Right lobe of liver (tissue), 6 donors: ENCODE data around the gene MRPL24. TPM values are rescaled to one million over a fixed set of nuclear protein-coding genes. Genes with fewer than 3 reads are reported as not detected.

Experiments
- ATAC-seq, 4 donors: fragments of 200-7000 bp; cut with Tn5 transposase; one replicate each; pipeline ENCODE4 v1.9.1; 2020; ENCODE audit warnings: mild to moderate bottlenecking in 4 of 4, moderate library complexity in 4 of 4
- DNase-seq, 3 donors: peaks; one replicate each; pipeline ENCODE4 v3.0.0-alpha.2; 2020
- H3K27ac ChIP-seq, 3 donors: fragments of 200-600 bp; one replicate each; pipeline ENCODE4 v1.8.0; 2022
- H3K27me3 ChIP-seq, 2 donors: fragments of 200-600 bp; one replicate each; pipeline ENCODE4 v1.8.0; 2022
- H3K36me3 ChIP-seq, 4 donors: fragments of 200-600 bp; sonication (generic) in 1 of 4; one replicate each; pipeline versions ENCODE4 v1.5.1 to v1.8.0; 2017 to 2022; ENCODE audit warnings: control low read depth in 1 of 4
- H3K4me1 ChIP-seq, 4 donors: fragments of 200-600 bp; sonication (generic) in 1 of 4; one replicate each; pipeline versions ENCODE4 v1.5.1 to v1.8.0; 2017 to 2022; ENCODE audit warnings: control low read depth in 1 of 4
- H3K4me3 ChIP-seq, 3 donors: fragments of 200-600 bp; one replicate each; pipeline ENCODE4 v1.8.0; 2022
- H3K9me3 ChIP-seq, 4 donors: fragments of 200-600 bp; sonication (generic) in 1 of 4; one replicate each; pipeline versions ENCODE4 v1.5.1 to v1.8.0; 2017 to 2022; ENCODE audit warnings: control low read depth in 1 of 4
- CTCF ChIP-seq, 4 donors: fragments of 200-600 bp in 3 of 4; fragments of 450-650 bp in 1 of 4; IDR thresholded peaks; one replicate each; pipeline versions ENCODE4 v1.5.1 to v1.8.0; 2016 to 2022; ENCODE audit warnings: antibody characterized with exemption in 4 of 4, mild to moderate bottlenecking in 2 of 4
- POLR2A ChIP-seq: fragments of 450-650 bp; IDR thresholded peaks from one replicate; pipeline ENCODE4 v1.6.1; 2017; ENCODE audit warnings: antibody characterized with exemption, mild to moderate bottlenecking
- WGBS: methylation state at CpG from one replicate; pipeline ENCODE4 v1.1.6; 2018; ENCODE audit warnings: low coverage, low lambda C conversion rate; ENCODE audit not compliant: insufficient coverage; ENCODE audit errors: missing lambda C conversion rate; 5-methylcytosine and 5-hydroxymethylcytosine counted together
- intact Hi-C, 2 donors: fragments of 100-400 bp; cut with DNase I; formaldehyde crosslinking; loops; one replicate each; pipeline versions ENCODE4 v1.11.2 to v1.14.1; 2022
- total RNA-seq, 6 experiments: library from RNA; depleted of rRNA in 2 of 6; stranded (reverse); fragments of >200 nt in 2 of 6; fragmentation: NEBNext Ultra II Directional in 3 of 6; extraction: Animal tissue kit (Norgen Biotek cat#: 25700) in 3 of 6; gene quantifications; one replicate each; pipeline versions ENCODE4 v1.1.0 to v1.2.4, GENCODE V29; 2016 to 2023
- donor health status: DM: no; HTN: yes; CAD: no.
- donor health status: DM: no; HTN: no; CAD: no.
- donor health status: DM: no; HTN: no; CAD: no.
- donor health status: DM: no; HTN: yes; CAD: no.
- donor health status: DM: no; HTN: yes; CAD: no.

The MRPL24 gene
- total RNA-seq, 6 experiments from 2014 or later, result 47.2 to 83.2 (median 61.4) TPM

- 92% methylated on average over 3 of the region's 3 CpGs for WGBS
- Histone ChIP-seq H3K27me3 (no peaks in the 10 kb centered on the region), H3K4me1 (no peaks in the 10 kb centered on the region), H3K9me3 (no peaks in the 10 kb centered on the region), H3K4me3 (no peak overlapping the region), H3K27ac (no peak overlapping the region), H3K36me3 (no peaks in the 10 kb centered on the region)
- TF ChIP-seq POLR2A (no peak), CTCF (IDR thresholded peaks at IDR 0.05) (no peak)
- DNase-seq, result no peak
- intact Hi-C loops, result no loop called here
- ATAC-seq, result no peak
Measured at GRCh38 chr1:156714830-156715229, 26.1 kb downstream of the MRPL24 start.

- no peak overlapping the region for H3K4me3 ChIP-seq
- ATAC-seq (no peak), DNase-seq (no peak)
- no peaks in the 10 kb centered on the region for H3K27me3 ChIP-seq
- no peaks in the 10 kb centered on the region for H3K36me3 ChIP-seq
- TF ChIP-seq CTCF (IDR thresholded peaks at IDR 0.05) (no peak), POLR2A (no peak)
- WGBS, result 50% methylated on average over 1 of the region's 3 CpGs
- intact Hi-C loops, result no loop called here
- H3K4me1 ChIP-seq, result no peaks in the 10 kb centered on the region
- H3K9me3 ChIP-seq, result no peaks in the 10 kb centered on the region
- no peak overlapping the region for H3K27ac ChIP-seq
Measured at GRCh38 chr1:156712626-156713025, 28.3 kb downstream of the MRPL24 start.

- Histone ChIP-seq H3K27ac (no peak overlapping the region), H3K9me3 (no peaks in the 10 kb centered on the region), H3K36me3 (no peaks in the 10 kb centered on the region), H3K4me1 (peaks cover 0 to under 1% (median under 1%) of the 10 kb centered on the region in 4 donors), H3K27me3 (peaks cover 0 to 3% of the 10 kb centered on the region in 2 donors), H3K4me3 (no peak overlapping the region)
- WGBS, result 63% methylated on average over 6 of the region's 9 CpGs
- DNase-seq (no peak), ATAC-seq (no peak)
- intact Hi-C loops, result no loop called here
- TF ChIP-seq POLR2A (no peak), CTCF (IDR thresholded peaks at IDR 0.05) (no peak)
Measured at GRCh38 chr1:156711011-156711817, 29.7 kb downstream of the MRPL24 start.

GRCh38 chr1:156709757-156710489, 31.0 kb downstream of the MRPL24 start:
- whole genome bisulfite sequencing, result 80% methylated on average over 1 of the region's 11 CpGs
- DNase-seq (no peak), ATAC-seq (peak; percentile 20 to 63 (median 41))
- intact Hi-C loops, result no loop called here
- Histone ChIP-seq H3K4me3 (no peak overlapping the region), H3K27ac (no peak overlapping the region), H3K4me1 (peaks cover 0 to 13% (median 8%) of the 10 kb centered on the region in 4 donors), H3K27me3 (peaks cover 0 to 15% of the 10 kb centered on the region in 2 donors), H3K9me3 (no peaks in the 10 kb centered on the region), H3K36me3 (no peaks in the 10 kb centered on the region)
- TF ChIP-seq POLR2A (no peak), CTCF (IDR thresholded peaks at IDR 0.05) (no peak)
